Endothelial cell of hepatic sinusoid (primary cell): ENCODE results near the gene FKRP.

Experiments
- in situ Hi-C: cut with HindIII; loops from 2 replicates; pipeline ENCODE4 v1.10.0; 2017; ENCODE audit warnings: low sequenced_read_pairs

The FKRP gene

GRCh38 chr19:46718934-46719622, 26.8 kb upstream of the FKRP start:
- in situ Hi-C loops: no loop called here

DNA sequence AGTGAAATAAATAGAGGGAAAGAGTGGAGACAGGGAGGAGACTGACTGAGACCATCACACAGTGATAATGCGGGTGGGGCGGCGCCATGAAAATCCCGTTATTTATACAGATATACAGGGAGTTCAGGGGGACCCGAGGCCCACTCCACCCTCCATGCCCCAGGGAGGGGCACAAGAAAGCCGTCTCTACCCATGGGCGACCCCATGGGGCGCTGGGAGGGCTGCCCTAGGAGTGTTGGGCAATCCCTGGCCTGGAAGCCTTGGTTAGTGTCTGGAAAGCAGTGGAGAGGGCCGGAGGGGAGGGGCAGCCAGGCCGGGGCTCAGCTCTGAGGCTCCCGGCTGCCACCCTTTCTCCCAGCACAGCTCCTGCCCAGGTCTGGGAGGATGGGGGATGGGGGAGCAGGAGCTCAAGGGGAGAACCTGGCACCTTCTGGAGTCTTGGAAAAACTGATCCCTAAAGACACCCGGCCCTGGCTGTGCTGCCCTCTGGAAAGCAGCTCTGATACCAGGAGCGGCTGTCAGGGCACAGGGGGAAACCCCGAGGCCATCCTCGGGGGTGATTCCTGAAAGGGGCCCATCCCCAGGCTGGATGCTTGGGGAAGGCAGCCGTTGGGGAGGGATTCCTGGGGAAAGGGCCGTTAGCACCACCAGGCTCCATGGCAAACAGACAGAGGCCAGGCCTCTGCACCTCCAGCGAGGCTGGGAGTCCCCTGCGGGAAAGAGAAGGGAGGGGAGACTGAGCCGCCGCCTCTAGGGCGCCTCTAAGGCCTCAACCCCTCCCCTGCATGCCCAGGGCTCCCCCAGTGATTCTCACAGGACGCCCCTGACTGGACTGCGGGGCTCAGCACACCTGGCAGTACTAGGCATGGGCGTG, 26.0 kb upstream of the FKRP start:
- in situ Hi-C loops: no loop called here

GRCh38 chr19:46720503-46721239, 25.2 kb upstream of the FKRP start:
- in situ Hi-C loops: no loop called here

DNA sequence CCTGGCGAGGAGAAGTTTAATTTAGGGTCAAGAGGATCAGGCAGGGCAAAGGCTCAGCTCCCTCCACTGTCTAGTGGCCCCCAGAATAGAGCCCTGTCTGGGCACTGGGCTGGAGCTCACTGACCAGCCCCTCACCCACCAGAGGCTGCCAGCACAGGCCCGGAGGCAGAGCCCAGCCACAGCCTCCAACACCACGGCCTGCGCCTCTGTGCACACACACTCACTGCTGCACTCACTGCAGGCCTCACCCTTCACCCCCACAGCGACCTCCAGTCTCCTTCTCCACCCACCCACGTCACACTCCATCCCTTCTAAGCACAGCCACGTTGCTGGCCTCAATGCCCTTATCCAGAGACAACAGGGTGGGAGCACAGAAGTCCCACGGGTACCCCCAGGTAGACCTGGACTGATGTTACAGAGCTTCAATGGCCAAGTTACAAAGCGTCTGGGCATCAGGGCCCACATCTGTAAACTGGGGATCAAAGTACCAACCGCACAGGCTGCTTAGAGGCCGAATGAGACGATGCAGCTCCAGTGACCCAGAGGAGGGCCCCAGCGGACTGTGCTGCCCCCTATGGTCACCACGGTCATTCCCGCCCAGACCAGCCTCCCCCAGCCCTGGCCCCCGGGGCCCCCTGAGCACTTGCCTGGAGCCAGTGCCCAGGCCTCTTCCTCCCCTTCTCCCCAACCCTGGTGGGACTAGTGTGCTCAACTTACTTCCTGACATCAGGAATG, 24.4 kb upstream of the FKRP start:
- in situ Hi-C loops: no loop called here

DNA sequence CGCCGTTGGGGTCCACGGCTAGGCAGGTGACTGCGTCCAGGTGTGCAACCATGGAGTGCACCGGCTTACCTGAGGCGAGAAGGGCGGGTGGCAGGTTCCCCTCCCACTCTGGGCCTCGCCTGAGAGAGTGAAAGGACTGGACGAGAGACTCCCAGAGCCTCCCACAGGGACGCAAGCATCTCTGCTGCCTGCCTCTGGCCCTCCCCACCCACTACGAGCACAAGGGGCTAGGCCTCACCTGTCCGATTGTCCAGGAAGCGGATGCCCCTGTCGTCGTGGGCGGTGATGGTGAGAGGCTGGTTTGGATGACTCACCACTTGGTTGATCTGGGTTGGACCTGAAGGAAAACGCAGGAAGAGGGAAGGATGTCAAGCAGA, 23.9 kb upstream of the FKRP start:
- in situ Hi-C loops: no loop called here

DNA sequence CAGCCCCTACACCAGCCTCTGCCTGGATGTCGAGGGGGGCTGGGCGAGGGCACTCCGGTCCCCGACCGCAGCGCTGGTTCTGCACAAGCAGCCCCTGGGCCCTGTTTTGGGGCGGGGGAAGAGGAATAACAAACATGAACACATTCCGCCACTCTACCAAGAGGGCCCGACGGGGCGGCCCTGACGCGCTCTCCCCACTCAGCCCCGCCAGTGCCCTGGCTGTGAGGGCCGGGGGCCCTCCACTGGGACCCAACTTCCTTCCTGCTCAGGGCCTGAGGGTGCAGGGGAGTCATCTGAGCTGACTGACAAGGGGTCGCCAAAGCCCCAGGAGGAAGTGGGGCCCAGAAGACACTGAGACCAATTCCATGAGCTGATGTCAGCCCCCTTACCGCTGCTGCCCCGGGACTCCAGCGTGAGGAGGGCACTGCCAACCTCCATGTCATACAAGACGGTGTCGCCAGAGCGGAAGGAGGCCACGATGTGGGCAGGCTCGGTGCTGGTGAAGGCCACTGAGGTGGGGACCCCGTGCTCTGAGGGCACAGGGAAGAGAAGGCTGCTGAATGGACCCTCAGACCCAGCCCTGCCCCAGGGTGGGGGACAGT, 23.3 kb upstream of the FKRP start:
- in situ Hi-C loops: no loop called here

- in situ Hi-C loops: no loop called here
Observed at GRCh38 chr19:46723023-46723461, 22.8 kb upstream of the FKRP start.

GRCh38 chr19:46723471-46723870, 22.4 kb upstream of the FKRP start:
- in situ Hi-C loops: no loop called here

DNA sequence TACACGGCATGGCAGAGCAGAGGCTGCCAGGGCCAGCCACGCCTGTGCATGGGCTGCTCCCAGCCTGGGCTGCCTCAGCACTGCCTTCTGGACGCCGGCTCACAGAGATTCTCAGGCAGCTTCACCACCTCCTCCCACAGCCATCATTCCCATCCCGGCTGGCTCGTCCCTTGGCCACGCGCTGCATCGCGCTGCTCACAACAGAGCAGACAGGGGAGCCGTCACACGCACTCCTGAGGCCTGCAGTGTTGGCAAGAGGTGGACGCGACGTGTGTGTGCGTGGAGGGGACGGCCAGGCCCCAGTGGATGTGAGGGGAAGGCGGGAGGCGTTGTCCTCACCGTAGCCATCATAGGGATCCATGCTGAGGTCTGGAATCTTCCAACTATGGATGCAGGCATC, 21.4 kb upstream of the FKRP start:
- in situ Hi-C loops: no loop called here

DNA sequence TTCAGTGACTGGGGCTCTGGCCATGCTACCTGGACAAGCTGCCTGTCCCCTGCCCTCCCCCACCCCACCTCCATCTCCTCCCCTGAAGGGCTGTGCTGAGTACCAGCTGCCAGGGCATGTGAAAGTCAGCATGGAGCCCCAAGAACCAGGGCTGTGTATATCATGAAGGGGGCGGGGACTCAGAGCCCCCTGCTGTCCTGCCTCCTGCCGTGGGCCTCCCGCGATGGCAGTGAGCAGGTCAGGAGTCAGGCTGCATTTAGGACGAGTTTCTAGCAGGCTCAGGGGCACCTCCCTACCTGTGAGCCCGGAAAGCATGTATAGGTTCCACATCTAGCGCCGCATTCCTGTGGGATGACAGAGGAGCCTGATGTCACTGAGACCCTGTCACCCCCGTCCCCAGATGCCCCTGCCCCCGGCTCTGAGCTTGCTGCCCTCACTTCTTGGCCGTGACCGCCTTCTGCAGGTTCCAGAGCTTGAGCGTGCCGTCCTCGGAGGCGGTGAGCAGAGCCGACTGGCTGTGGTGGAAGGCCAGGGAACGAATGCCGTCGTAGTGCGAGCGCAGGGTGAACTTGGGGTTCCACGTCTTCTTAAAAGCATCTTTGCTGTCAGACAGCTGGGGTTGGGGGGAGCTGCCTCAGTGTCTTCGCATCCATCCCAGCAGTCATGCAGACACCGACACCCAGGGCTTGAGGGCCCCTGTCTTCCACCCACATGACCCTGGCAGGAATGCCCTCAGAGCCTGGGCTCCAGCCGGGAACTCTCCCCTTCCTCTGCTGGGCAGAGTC, 20.6 kb upstream of the FKRP start:
- in situ Hi-C loops: no loop called here

DNA sequence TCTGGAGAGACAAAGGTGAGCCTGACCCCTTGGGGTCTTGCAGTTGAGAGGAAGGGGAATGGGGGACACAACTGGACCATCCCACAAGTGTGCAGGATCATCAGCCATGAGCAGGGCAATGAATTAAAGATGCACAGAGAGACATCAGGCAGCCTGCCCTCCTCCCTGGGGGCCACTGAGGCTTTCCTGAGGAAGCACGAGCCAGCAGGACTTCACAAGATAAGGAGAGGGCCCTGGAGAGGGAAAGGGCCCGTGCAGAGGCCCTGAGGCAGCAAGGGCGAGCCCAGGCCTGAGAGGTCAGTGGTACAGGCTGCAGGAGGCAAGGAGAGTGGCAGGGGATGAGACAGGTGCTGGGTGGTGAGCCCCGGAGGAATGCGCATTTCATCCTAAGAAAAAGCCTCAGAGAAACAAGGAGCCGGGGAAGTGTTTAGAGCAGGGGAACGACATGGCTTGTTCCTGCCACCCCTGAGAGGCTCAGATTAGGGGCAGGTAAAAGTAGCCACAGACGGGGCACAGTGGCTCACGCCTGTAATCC, 19.9 kb upstream of the FKRP start:
- in situ Hi-C loops: no loop called here

DNA sequence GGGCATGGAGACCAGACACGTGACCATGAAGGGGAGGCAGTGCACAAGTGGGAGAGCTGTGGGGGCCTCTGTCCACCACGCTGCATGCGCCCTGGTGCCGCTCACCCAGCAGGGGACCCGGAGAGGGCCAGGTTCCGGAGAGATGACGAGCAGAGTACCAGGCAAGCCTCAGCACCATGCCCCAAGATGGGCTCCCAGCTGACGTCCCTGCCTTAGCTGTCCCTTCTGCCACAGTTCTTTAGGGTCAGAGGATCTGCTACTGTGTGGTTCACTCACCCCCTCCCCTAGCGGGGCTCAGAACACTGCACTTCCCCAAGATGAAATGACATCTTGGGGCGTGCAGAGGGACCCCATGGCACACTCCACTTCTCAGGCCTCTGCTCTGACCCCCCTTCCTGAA, 19.3 kb upstream of the FKRP start:
- in situ Hi-C loops: no loop called here

GRCh38 chr19:46726971-46727501, 18.8 kb upstream of the FKRP start:
- in situ Hi-C loops: no loop called here

DNA sequence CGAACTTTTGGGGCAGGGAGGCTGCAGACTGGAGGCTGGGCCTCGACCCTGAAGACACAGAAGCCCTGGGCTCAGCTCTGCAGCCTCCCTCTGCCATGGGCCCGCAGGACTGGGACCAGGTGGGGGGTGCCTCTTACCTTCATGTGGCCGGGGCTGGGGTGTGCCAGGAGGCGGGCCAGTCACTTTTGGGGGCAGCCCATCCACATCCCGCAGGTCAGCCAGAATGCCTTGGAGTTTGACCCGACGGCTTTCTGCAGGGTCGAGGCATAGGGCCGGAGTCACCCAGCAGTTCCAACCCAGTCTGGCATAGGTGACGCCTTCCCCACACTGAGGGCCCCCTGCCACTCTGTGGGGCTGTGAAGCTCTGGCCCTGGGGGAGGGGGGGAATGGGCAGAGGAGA, 18.1 kb upstream of the FKRP start:
- in situ Hi-C loops: no loop called here

GRCh38 chr19:46728208-46728607, 17.6 kb upstream of the FKRP start:
- in situ Hi-C loops: no loop called here

- in situ Hi-C loops: no loop called here
Observed at GRCh38 chr19:46728693-46729339, 17.0 kb upstream of the FKRP start.

DNA sequence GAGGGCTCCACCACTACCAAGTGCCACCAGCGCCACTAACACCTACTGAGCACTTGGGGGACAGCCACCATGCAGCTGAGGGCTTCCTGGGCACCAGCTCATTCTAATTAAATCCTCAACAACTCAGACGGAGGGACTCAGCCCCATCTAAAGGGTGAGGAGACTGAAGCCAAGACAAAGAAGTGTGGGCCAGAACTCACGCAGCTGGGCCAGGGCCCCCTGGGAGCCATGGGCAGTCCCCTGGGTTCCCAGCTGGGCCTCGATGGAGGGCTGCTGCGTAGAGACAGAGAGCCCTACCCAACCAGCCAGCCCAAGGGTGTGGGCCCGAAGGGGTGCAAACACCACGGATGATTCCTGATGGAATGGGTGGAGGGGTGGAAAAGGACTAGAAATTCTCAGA, 16.2 kb upstream of the FKRP start:
- in situ Hi-C loops: no loop called here

- in situ Hi-C loops: no loop called here
Observed at GRCh38 chr19:46730187-46730586, 15.7 kb upstream of the FKRP start.

- in situ Hi-C loops: no loop called here
Observed at GRCh38 chr19:46730595-46730994, 15.3 kb upstream of the FKRP start.
